HT1080 (cell line): ENCODE results near the gene ZDHHC8. TPM values are rescaled to one million over a fixed set of nuclear protein-coding genes. Genes with fewer than 3 reads are reported as not detected.
A peak's percentile ranks its signal among the peaks of the same experiment; 100 is the strongest.
"Not testable (repeated sequence)": the region's sequence is repeated elsewhere in the genome, so short reads cannot be mapped to it uniquely, and the experiment has no call there.

ENCODE experiments used
- DNase-seq: peaks from one replicate; pipeline ENCODE4 v3.0.0-alpha.2; 2015; ENCODE audit warnings: low read depth
- total RNA-seq: library from RNA; depleted of rRNA; stranded (reverse); fragments of >200 nt; shearing (Covaris generic); gene quantifications from 2 replicates; pipeline ENCODE4 v1.2.3, GENCODE V29; 2014

ZDHHC8 gene
- total RNA-seq, 1 experiment from 2014 or later = 29.0 TPM

DNA sequence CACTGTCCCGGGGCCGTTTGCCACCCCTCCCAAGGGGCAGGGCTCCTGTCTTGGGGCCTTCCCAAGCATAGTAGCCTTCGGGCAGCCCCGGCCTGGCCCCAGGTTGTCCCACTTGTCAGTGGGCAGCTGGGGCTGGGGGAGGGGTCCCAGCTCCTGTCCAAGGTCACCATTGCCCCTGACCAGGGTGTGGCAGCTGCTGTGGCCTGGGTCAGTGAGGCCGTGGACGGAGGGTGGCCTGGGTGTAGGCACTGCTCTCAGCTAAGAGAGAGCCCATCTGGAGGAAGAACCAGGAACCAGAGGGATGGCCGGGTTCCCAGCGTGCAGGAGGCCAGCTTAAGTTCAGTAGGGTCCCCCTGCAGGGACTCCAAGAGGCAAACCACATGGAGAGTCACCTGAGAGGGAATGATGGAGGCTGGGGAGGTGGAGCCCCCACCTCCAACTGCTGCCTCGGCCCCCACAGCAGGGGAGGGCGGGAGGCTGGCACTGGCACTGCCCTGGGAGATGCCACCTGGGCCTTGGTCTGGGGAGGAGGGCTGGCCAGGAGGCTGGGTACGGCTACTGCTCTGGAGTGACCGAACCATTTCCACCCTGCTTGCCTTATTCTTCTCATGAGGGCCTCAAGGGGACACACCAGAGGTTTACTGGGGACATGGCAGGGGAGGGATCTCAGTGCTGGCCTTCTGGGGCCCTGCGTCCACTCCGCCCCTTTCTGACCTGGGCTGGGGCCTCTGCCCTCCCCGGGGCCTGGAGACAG, 26.0 kb downstream of the ZDHHC8 start:
- DNase-seq = no peak

- no peak for DNase-seq
These were observed 26.9 kb downstream of the ZDHHC8 start for GRCh38 chr22:20158391-20159036.

DNA sequence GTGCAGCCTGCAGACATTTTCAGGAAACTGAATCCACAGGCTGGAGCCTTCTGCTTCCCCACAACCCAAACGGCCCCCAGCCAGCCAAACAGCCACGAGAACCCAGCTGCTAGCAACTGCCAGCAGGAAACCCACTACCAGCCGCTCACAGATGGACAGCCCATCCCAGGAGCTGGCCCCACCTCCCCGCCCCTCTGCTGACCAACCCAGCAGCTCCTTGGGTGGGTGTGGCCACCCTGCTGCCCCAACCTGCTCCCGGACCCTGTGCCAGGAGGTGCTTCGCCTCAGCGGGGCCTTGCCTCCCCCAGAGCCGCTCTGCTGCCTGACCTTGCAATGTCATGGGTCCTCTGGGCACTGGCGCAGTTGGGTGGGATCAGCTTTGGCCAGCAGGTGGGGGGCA, 27.5 kb downstream of the ZDHHC8 start:
- no peak for DNase-seq

- DNase-seq = not testable (repeated sequence)
These were observed 27.9 kb downstream of the ZDHHC8 start for GRCh38 chr22:20159531-20159930.

DNA sequence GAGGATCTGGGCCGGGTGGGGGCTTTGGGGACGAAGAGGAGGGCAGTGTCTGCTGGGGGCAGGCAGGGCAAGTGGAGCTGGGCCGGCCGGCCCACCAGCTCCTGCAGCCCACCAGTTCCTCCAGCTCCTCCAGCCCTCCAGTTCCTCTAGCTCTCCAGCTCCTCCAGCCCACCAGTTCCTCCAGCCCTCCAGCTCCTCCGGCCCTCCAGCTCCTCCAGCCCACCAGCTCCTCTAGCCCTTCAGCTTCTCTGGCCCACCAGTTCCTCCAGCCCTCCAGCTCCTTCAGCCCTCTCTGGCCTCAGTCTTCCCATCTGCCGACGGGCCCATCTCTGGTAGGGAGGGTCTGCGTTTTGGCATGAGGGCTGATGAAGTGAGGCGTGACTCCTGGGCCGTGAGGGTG, 28.4 kb downstream of the ZDHHC8 start:
- no peak for DNase-seq

DNA sequence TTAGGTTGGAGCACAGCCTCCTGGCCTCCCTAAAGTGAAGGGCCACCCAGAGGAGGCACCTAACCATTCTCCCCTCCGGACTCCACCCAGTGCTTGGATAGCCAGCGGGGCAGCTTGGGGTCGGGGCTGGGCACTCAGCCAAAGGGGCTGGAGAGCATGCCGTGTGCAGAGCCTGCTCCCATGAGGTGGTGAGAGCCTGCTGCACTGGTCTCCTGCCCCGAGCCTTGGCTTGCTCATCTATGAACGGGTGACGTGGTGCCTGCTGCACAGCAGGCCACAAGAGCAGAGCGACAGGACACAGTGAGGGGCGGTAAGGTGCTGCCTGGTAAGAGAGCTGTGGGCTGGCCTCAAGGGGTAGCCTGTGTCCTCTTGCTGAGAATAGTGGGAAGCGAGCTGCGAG, 33.3 kb downstream of the ZDHHC8 start:
- DNase-seq = no peak

DNA sequence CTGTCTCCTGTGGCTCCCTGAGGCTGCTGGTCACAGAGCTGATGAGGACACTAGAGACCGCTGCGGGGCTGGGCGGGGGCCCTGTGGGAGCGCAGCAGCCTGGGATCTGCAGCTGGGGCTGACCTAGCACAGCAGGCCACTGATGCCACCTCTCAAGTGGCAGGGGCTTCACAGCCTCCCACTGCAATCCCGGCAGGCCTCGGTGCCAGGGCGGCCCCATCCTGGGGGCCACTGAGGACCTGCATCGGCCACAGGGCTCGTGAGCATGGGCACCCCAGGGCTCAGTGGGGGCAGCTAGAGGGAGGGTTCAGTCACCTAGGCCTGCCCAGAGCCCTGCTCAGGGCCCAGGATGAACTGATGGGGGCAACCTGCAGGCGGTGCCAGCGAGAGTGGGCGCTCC, 33.8 kb downstream of the ZDHHC8 start:
- no peak for DNase-seq

DNA sequence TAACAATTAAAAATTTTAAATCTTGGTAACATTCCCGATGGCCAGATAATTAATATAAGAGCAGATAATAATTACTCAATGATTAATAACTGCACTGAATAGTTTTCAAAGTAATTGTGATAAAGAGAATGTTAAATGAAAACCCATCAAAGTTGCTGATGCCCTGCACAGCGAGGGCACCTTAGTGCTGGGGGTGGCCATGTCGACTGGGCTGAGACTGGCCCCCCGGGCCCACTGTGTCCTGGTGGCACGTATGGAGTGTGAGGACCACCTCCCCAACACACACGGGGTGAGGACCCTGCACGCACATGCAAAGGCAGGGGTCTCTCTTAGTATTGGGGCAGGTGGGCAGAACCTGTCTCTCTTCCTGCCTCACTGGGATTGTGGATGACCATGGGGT, 34.3 kb downstream of the ZDHHC8 start:
- no peak for DNase-seq

- DNase-seq = no peak
These were observed 35.1 kb downstream of the ZDHHC8 start for GRCh38 chr22:20166703-20167102.

GRCh38 chr22:20167643-20168322, 36.2 kb downstream of the ZDHHC8 start:
- DNase-seq = no peak

- no peak for DNase-seq
These were observed 37.7 kb downstream of the ZDHHC8 start for GRCh38 chr22:20169253-20169822.

DNA sequence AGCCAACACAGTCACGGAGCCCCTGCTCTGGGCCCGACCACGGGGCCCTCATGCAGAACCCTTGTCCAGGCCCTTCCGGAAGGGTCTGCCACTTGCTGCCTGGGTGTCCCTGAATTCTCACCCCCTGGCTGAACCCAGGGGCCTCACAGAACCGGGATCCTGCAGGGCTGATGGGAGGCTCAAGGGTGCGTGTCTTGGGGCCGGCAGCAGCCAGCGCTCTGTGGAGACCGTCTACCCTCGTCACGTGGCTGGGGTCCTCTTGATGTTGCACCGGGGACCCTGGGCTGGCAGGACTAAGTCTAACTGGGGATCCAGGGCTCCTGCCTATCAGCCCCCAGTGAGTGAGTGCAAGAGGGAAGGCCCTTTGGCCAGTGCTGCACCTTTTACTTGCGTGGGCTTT, 38.6 kb downstream of the ZDHHC8 start:
- no peak for DNase-seq

DNA sequence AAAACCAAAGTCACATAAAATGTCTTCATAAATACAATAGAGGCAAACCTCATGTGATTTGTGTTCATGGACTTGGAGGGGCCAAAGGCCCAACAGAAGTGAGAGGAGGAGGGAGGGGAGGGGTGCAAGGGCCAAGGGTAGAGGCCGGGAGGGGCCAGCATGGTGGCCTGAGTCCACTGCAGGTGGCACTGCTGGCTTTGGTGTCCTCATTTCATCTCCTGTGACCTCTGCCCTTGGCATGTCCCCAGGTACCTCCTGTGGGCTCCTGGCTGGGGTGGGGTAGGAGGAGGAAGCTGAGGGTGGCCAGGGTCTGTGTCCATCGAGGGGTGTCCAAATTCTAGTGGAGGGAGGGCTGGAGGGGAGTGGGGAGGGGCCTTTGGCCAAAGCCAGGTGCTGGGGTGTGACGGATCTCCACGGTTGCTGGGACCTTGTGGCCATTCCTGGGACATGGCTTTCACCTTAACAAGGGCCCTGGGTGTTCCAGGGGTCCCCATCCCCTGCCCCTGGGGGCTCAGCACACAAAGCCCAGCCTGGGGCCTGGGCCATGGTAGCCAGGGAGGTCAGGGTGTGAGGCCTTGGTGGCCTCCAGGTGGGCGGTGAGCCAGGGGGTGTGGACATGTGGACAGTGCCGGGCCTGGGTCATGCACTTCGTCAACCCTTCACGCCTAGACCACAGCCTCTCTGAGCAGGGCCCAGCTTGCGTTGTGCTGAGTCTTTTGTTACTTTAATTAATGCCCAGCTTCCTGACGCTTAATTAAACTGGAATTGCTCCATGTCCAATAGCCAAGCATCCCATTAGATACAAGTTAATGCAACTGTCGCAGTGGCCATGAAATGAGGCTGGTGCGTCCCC, 39.9 kb downstream of the ZDHHC8 start:
- DNase-seq = no peak

GRCh38 chr22:20172141-20172613, 40.6 kb downstream of the ZDHHC8 start:
- no peak for DNase-seq

- no peak for DNase-seq
These were observed 41.6 kb downstream of the ZDHHC8 start for GRCh38 chr22:20173246-20173645.

DNA sequence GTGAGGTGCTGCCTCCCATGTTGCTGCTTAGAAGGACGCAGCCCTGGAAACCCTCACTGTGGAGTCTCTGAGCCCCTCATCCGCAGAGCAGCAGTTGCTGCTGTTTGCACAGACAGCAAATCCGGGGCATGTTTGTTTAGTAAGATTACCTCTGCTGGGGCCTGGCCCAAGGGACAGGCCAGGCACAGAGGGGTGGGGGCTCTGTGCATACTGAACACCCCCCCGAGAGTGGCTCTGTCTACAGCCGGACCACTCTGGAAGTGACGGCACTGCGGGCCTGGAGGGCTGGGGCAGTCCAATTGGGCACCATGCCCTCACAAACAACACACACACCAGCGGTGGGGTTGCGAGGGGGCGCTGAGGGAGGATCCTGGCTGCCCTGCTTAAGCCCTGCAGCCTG, 42.2 kb downstream of the ZDHHC8 start:
- DNase-seq = no peak

DNA sequence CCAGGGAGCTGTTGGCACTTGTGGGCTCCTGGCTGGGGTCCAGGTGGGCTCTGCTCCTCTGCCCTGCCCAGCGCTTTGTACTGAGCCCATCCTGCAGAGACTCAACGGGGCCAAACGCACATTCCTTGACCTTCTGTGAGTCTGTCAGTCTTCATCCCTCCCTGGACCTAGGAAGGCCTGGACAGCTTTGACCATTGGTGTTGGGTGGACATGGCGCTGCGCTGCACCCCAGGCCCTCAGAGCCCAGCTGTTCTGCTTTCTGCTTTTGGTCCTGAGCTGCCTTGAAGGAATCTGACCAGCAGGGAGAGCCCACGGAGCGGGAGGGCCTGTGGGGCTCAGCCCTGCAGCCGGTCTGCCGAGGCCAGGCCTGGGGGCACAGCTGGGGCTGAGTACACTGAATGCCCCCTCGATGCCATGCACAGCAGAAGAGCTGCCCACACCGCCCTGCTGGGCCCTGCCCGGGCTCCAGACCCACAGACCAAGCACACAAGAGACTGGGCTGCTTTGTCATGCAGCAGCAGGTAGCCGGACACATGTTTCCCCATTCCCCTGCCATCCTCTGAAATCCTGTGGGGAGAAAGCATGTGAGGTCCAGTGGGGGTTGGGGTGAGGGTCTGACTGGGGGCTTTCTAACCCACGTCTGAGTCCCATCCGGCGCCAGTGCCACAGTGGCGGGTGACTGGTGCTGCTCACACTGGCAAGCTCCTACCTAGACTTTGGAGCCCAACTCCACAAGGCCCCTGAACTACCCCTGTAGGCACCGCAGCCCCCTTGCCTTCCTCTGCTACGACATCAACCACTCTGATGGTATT, 43.4 kb downstream of the ZDHHC8 start:
- DNase-seq = no peak

GRCh38 chr22:20175597-20175900, 43.9 kb downstream of the ZDHHC8 start:
- peak; percentile 10 for DNase-seq

GRCh38 chr22:20176421-20177085, 44.9 kb downstream of the ZDHHC8 start:
- DNase-seq = no peak
